ENCODE data around the gene RERE.

RERE gene

GRCh38 chr1:8396083-8396785, 421.2 kb downstream of the RERE start:
- Histone ChIP-seq H3K4me3 (ENCODE audit: insufficient read depth, low read depth, low read length, poor library complexity, severe bottlenecking) (peak overlapping the region; percentile 35), H3K27ac (ENCODE audit: insufficient read depth, low read length, poor library complexity, severe bottlenecking) (peak overlapping the region; percentile 34), H3K9me3 (ENCODE audit: control insufficient read depth, low read length) (no peaks in the 10 kb centered on the region), H3K36me3 (ENCODE audit: control insufficient read depth, insufficient read depth, low read length) (no peaks in the 10 kb centered on the region), H3K4me1 (ENCODE audit: control insufficient read depth, insufficient read depth, low read length, poor library complexity, severe bottlenecking) (peaks cover 38% of the 10 kb centered on the region), H3K27me3 (replicated peaks; ENCODE audit: control insufficient read depth, insufficient read depth, low read length, poor library complexity, severe bottlenecking) (no peaks in the 10 kb centered on the region)
- DNase-seq = no peak

- Histone ChIP-seq H3K4me1 (ENCODE audit: control insufficient read depth, insufficient read depth, low read length, poor library complexity, severe bottlenecking) (peaks cover 43% of the 10 kb centered on the region), H3K36me3 (ENCODE audit: control insufficient read depth, insufficient read depth, low read length) (no peaks in the 10 kb centered on the region), H3K9me3 (ENCODE audit: control insufficient read depth, low read length) (no peaks in the 10 kb centered on the region), H3K27me3 (replicated peaks; ENCODE audit: control insufficient read depth, insufficient read depth, low read length, poor library complexity, severe bottlenecking) (no peaks in the 10 kb centered on the region), H3K27ac (ENCODE audit: insufficient read depth, low read length, poor library complexity, severe bottlenecking) (peak overlapping the region; percentile 34), H3K4me3 (ENCODE audit: insufficient read depth, low read depth, low read length, poor library complexity, severe bottlenecking) (peak overlapping the region; percentile 35)
- peak in 1 of 3 donors; percentile 6 for DNase-seq
Observed at GRCh38 chr1:8395433-8395866, 422.0 kb downstream of the RERE start.

- H3K27me3 ChIP-seq (replicated peaks; ENCODE audit: control insufficient read depth, insufficient read depth, low read length, poor library complexity, severe bottlenecking) = no peaks in the 10 kb centered on the region
- DNase-seq = peak in 1 of 3 donors; percentile 8
- peaks cover under 1% of the 10 kb centered on the region for H3K36me3 ChIP-seq (ENCODE audit: control insufficient read depth, insufficient read depth, low read length)
- peaks cover 43% of the 10 kb centered on the region for H3K4me1 ChIP-seq (ENCODE audit: control insufficient read depth, insufficient read depth, low read length, poor library complexity, severe bottlenecking)
- H3K27ac ChIP-seq (ENCODE audit: insufficient read depth, low read length, poor library complexity, severe bottlenecking) = no peak overlapping the region
- H3K4me3 ChIP-seq (ENCODE audit: insufficient read depth, low read depth, low read length, poor library complexity, severe bottlenecking) = no peak overlapping the region
- no peaks in the 10 kb centered on the region for H3K9me3 ChIP-seq (ENCODE audit: control insufficient read depth, low read length)
Observed at GRCh38 chr1:8394456-8395321, 422.8 kb downstream of the RERE start.

- Histone ChIP-seq H3K36me3 (ENCODE audit: control insufficient read depth, insufficient read depth, low read length) (peaks cover 9% of the 10 kb centered on the region), H3K27me3 (replicated peaks; ENCODE audit: control insufficient read depth, insufficient read depth, low read length, poor library complexity, severe bottlenecking) (no peaks in the 10 kb centered on the region), H3K27ac (ENCODE audit: insufficient read depth, low read length, poor library complexity, severe bottlenecking) (no peak overlapping the region), H3K4me1 (ENCODE audit: control insufficient read depth, insufficient read depth, low read length, poor library complexity, severe bottlenecking) (peaks cover 32% of the 10 kb centered on the region), H3K4me3 (ENCODE audit: insufficient read depth, low read depth, low read length, poor library complexity, severe bottlenecking) (no peak overlapping the region), H3K9me3 (ENCODE audit: control insufficient read depth, low read length) (no peaks in the 10 kb centered on the region)
- DNase-seq = no peak
Observed at GRCh38 chr1:8392522-8392921, 424.9 kb downstream of the RERE start.

GRCh38 chr1:8390707-8391106, 426.7 kb downstream of the RERE start:
- Histone ChIP-seq H3K27me3 (replicated peaks; ENCODE audit: control insufficient read depth, insufficient read depth, low read length, poor library complexity, severe bottlenecking) (no peaks in the 10 kb centered on the region), H3K36me3 (ENCODE audit: control insufficient read depth, insufficient read depth, low read length) (peaks cover 9% of the 10 kb centered on the region), H3K4me1 (ENCODE audit: control insufficient read depth, insufficient read depth, low read length, poor library complexity, severe bottlenecking) (peaks cover 16% of the 10 kb centered on the region), H3K27ac (ENCODE audit: insufficient read depth, low read length, poor library complexity, severe bottlenecking) (no peak overlapping the region), H3K9me3 (ENCODE audit: control insufficient read depth, low read length) (no peaks in the 10 kb centered on the region), H3K4me3 (ENCODE audit: insufficient read depth, low read depth, low read length, poor library complexity, severe bottlenecking) (no peak overlapping the region)
- no peak for DNase-seq

- Histone ChIP-seq H3K36me3 (ENCODE audit: control insufficient read depth, insufficient read depth, low read length) (peaks cover 9% of the 10 kb centered on the region), H3K4me3 (ENCODE audit: insufficient read depth, low read depth, low read length, poor library complexity, severe bottlenecking) (no peak overlapping the region), H3K4me1 (ENCODE audit: control insufficient read depth, insufficient read depth, low read length, poor library complexity, severe bottlenecking) (peaks cover 18% of the 10 kb centered on the region), H3K27me3 (replicated peaks; ENCODE audit: control insufficient read depth, insufficient read depth, low read length, poor library complexity, severe bottlenecking) (no peaks in the 10 kb centered on the region), H3K9me3 (ENCODE audit: control insufficient read depth, low read length) (no peaks in the 10 kb centered on the region), H3K27ac (ENCODE audit: insufficient read depth, low read length, poor library complexity, severe bottlenecking) (no peak overlapping the region)
- no peak for DNase-seq
Observed at GRCh38 chr1:8389958-8390535, 427.4 kb downstream of the RERE start.

- Histone ChIP-seq H3K27ac (ENCODE audit: insufficient read depth, low read length, poor library complexity, severe bottlenecking) (no peak overlapping the region), H3K4me3 (ENCODE audit: insufficient read depth, low read depth, low read length, poor library complexity, severe bottlenecking) (no peak overlapping the region), H3K9me3 (ENCODE audit: control insufficient read depth, low read length) (no peaks in the 10 kb centered on the region), H3K27me3 (replicated peaks; ENCODE audit: control insufficient read depth, insufficient read depth, low read length, poor library complexity, severe bottlenecking) (no peaks in the 10 kb centered on the region), H3K36me3 (ENCODE audit: control insufficient read depth, insufficient read depth, low read length) (peaks cover 9% of the 10 kb centered on the region), H3K4me1 (ENCODE audit: control insufficient read depth, insufficient read depth, low read length, poor library complexity, severe bottlenecking) (peaks cover 16% of the 10 kb centered on the region)
- DNase-seq = no peak
Observed at GRCh38 chr1:8388732-8389562, 428.5 kb downstream of the RERE start.

GRCh38 chr1:8386247-8386646, 431.2 kb downstream of the RERE start:
- H3K36me3 ChIP-seq (ENCODE audit: control insufficient read depth, insufficient read depth, low read length) = peaks cover 9% of the 10 kb centered on the region
- H3K27me3 ChIP-seq (replicated peaks; ENCODE audit: control insufficient read depth, insufficient read depth, low read length, poor library complexity, severe bottlenecking) = no peaks in the 10 kb centered on the region
- H3K9me3 ChIP-seq (ENCODE audit: control insufficient read depth, low read length) = no peaks in the 10 kb centered on the region
- H3K4me1 ChIP-seq (ENCODE audit: control insufficient read depth, insufficient read depth, low read length, poor library complexity, severe bottlenecking) = peaks cover 34% of the 10 kb centered on the region
- no peak for DNase-seq
- no peak overlapping the region for H3K4me3 ChIP-seq (ENCODE audit: insufficient read depth, low read depth, low read length, poor library complexity, severe bottlenecking)
- no peak overlapping the region for H3K27ac ChIP-seq (ENCODE audit: insufficient read depth, low read length, poor library complexity, severe bottlenecking)

- Histone ChIP-seq H3K27me3 (replicated peaks; ENCODE audit: control insufficient read depth, insufficient read depth, low read length, poor library complexity, severe bottlenecking) (no peaks in the 10 kb centered on the region), H3K4me1 (ENCODE audit: control insufficient read depth, insufficient read depth, low read length, poor library complexity, severe bottlenecking) (peaks cover 31% of the 10 kb centered on the region), H3K27ac (ENCODE audit: insufficient read depth, low read length, poor library complexity, severe bottlenecking) (peak overlapping the region; percentile 23), H3K36me3 (ENCODE audit: control insufficient read depth, insufficient read depth, low read length) (peaks cover 10% of the 10 kb centered on the region), H3K4me3 (ENCODE audit: insufficient read depth, low read depth, low read length, poor library complexity, severe bottlenecking) (no peak overlapping the region), H3K9me3 (ENCODE audit: control insufficient read depth, low read length) (no peaks in the 10 kb centered on the region)
- DNase-seq = no peak
Observed at GRCh38 chr1:8384577-8384976, 432.9 kb downstream of the RERE start.

Measured in effector memory CD4-positive, alpha-beta T cell (primary cell).